ENCODE results near the gene CCR6.
"Not testable (repeated sequence)": the region's sequence is repeated elsewhere in the genome, so short reads cannot be mapped to it uniquely, and the experiment has no call there.

The CCR6 gene

GRCh38 chr6:167180086-167180485 is 57.2 kb downstream of the CCR6 start:
- not testable (repeated sequence) for DNase-seq

GRCh38 chr6:167181351-167181750 is 58.5 kb downstream of the CCR6 start:
- not testable (repeated sequence) for DNase-seq

GRCh38 chr6:167182913-167183314 is 60.0 kb downstream of the CCR6 start:
- DNase-seq, result not testable (repeated sequence)

GRCh38 chr6:167185101-167185500 is 62.2 kb downstream of the CCR6 start:
- DNase-seq, result not testable (repeated sequence)

GRCh38 chr6:167187275-167187674 is 64.4 kb downstream of the CCR6 start:
- DNase-seq, result not testable (repeated sequence)

Measured in NCI-H2081 treated with DMSO at 0.1 percent for 48 hours (cell line).